ENCODE data around the gene RAB36.

DNA sequence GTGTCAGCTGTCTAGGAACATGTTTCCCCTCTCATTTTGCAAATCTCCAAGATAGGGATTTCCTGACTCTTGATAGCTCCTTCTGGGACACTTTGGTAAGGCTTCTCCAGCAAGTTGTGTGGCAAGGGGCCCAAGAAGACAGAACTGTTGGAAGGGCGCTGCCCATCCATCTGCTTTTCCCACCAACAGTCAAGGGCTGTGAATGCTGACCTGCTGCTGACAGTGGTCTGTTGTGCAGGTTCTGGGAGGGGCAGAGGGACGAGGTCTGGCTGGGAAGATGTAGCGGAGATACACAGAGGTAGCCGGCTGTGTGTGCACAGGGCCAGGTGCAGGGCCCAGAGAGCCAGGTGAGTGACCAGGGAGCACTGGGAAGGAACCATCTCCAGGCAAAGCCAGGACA, 47.3 kb downstream of the RAB36 start:
- TF ChIP-seq CTCF (conservative IDR thresholded peaks at IDR 0.05; ENCODE audit: low read length) (no peak), EZH2phosphoT487 (IDR thresholded peaks at IDR 0.05; ENCODE audit: borderline replicate concordance) (no peak)
